Stomach (tissue), 9 donors: ENCODE measurements around the gene TTC13. TPM values are rescaled to one million over a fixed set of nuclear protein-coding genes. Genes with fewer than 3 reads are reported as not detected.
A peak's percentile ranks its signal among the peaks of the same experiment; 100 is the strongest.

Experiments used
- DNase-seq, 2 donors: peaks; one replicate each; pipeline versions ENCODE4 v3.0.0 to v3.0.0-alpha.2; 2013 to 2019
- H3K27ac ChIP-seq, 5 donors: fragments of 200-600 bp in 4 of 5; sonication (generic) in 4 of 5; one replicate each; pipeline ENCODE4 v1.5.1; 2013 to 2019; ENCODE audit warnings: mild to moderate bottlenecking in 1 of 5, moderate library complexity in 1 of 5
- H3K27me3 ChIP-seq, 3 donors: fragments of 200-600 bp; sonication (generic); one replicate each; pipeline ENCODE4 v1.5.1; 2017 to 2019; ENCODE audit warnings: mixed run types in 1 of 3
- H3K36me3 ChIP-seq, 4 donors: fragments of 200-600 bp; sonication (generic); 1 replicate in 3 of 4; 2 replicates in 1 of 4; pipeline ENCODE4 v1.5.1; 2016 to 2019
- H3K4me1 ChIP-seq, 4 donors: fragments of 200-600 bp; sonication (generic); one replicate each; pipeline ENCODE4 v1.5.1; 2016 to 2019
- H3K4me3 ChIP-seq, 4 donors: fragments of 200-600 bp; sonication (generic) in 3 of 4; one replicate each; pipeline ENCODE4 v1.5.1; 2016 to 2019; ENCODE audit warnings: mild to moderate bottlenecking in 1 of 4
- H3K9me3 ChIP-seq, 4 donors: fragments of 200-600 bp; sonication (generic); one replicate each; pipeline ENCODE4 v1.5.1; 2016 to 2019
- EP300 ChIP-seq: sonication (generic); formaldehyde crosslinking; IDR thresholded peaks from one replicate; pipeline ENCODE4 v1.6.1; 2017; ENCODE audit warnings: antibody characterized with exemption
- POLR2A ChIP-seq, 4 donors: fragments of 450-650 bp; IDR thresholded peaks; one replicate each; pipeline ENCODE4 v1.6.1; 2016; ENCODE audit warnings: antibody characterized with exemption in 4 of 4, control low read depth in 2 of 4, mild to moderate bottlenecking in 1 of 4, moderate library complexity in 1 of 4
- POLR2AphosphoS5 ChIP-seq, 3 donors: sonication (generic); formaldehyde crosslinking; IDR thresholded peaks; one replicate each; pipeline ENCODE4 v1.6.1; 2016; ENCODE audit warnings: antibody characterized with exemption in 3 of 3
- WGBS, 5 donors: extraction: QIAGEN DNeasy Blood & Tissue Kit in 3 of 5; methylation state at CpG; one replicate each; pipeline versions ENCODE4 v1.1.5 to v1.1.7; 2013 to 2018; 5-methylcytosine and 5-hydroxymethylcytosine counted together
- intact Hi-C: fragments of 100-400 bp; cut with DNase I; formaldehyde crosslinking; loops from one replicate; pipeline ENCODE4 v1.15.1; 2023; ENCODE audit warnings: low total_unique reads
- polyA plus RNA-seq, 3 donors: library from polyadenylated mRNA; stranded (reverse); fragments of 200-250 nt; gene quantifications; one replicate each; pipeline ENCODE4 v1.2.3, GENCODE V29; 2013
- total RNA-seq, 5 donors: library from RNA; depleted of rRNA; stranded (reverse); fragments of >200 nt; gene quantifications; one replicate each; pipeline versions ENCODE4 v1.1.0 to v1.2.3, GENCODE V29; 2014 to 2016
- TF ChIP-seq, protein P1 (sequence below), 7 experiments: fragments of 450-650 bp in 4 of 7; fragments of 200-600 bp in 3 of 7; sonication (generic) in 3 of 7; IDR thresholded peaks; one replicate each; pipeline ENCODE4 v1.5.1; 2016 to 2019; ENCODE audit warnings: antibody characterized with exemption in 7 of 7, control low read depth in 2 of 7, mild to moderate bottlenecking in 1 of 7
- donor health status: healthy with polysubstance abuse.
- donor health status: Bipolar disorder and iron deficiency.
- donor health status: healthy.

Gene TTC13
- total and polyA plus RNA-seq, 8 donors = 2.1 to 117 (median 35.4) TPM

GRCh38 chr1:230977761-230978490 is 735 bp downstream of the TTC13 start:
- peak; percentile 58 to 73 for DNase-seq
- Histone ChIP-seq H3K4me3 (peak overlapping the region; percentile 86 to 97 (median 90)), H3K4me1 (peaks cover 8 to 49% (median 34%) of the 10 kb centered on the region in 4 donors), H3K27ac (peak overlapping the region; percentile 78 to 92 (median 85)), H3K9me3 (no peaks in the 10 kb centered on the region), H3K36me3 (peaks cover 0 to 24% (median 12%) of the 10 kb centered on the region in 4 donors), H3K27me3 (no peaks in the 10 kb centered on the region)
- WGBS, 5 donors = 1% methylated on average over 18 to 52 of the region's 52 CpGs
- intact Hi-C loops = no loop called here
- no peak for TF ChIP-seq EP300
- TF ChIP-seq, protein P1, sequence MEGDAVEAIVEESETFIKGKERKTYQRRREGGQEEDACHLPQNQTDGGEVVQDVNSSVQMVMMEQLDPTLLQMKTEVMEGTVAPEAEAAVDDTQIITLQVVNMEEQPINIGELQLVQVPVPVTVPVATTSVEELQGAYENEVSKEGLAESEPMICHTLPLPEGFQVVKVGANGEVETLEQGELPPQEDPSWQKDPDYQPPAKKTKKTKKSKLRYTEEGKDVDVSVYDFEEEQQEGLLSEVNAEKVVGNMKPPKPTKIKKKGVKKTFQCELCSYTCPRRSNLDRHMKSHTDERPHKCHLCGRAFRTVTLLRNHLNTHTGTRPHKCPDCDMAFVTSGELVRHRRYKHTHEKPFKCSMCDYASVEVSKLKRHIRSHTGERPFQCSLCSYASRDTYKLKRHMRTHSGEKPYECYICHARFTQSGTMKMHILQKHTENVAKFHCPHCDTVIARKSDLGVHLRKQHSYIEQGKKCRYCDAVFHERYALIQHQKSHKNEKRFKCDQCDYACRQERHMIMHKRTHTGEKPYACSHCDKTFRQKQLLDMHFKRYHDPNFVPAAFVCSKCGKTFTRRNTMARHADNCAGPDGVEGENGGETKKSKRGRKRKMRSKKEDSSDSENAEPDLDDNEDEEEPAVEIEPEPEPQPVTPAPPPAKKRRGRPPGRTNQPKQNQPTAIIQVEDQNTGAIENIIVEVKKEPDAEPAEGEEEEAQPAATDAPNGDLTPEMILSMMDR (IDR thresholded peaks at IDR 0.05) = no peak
- TF ChIP-seq POLR2A (IDR thresholded peaks at IDR 0.05) = no peak
- no peak for TF ChIP-seq POLR2AphosphoS5 (IDR thresholded peaks at IDR 0.05)

DNA sequence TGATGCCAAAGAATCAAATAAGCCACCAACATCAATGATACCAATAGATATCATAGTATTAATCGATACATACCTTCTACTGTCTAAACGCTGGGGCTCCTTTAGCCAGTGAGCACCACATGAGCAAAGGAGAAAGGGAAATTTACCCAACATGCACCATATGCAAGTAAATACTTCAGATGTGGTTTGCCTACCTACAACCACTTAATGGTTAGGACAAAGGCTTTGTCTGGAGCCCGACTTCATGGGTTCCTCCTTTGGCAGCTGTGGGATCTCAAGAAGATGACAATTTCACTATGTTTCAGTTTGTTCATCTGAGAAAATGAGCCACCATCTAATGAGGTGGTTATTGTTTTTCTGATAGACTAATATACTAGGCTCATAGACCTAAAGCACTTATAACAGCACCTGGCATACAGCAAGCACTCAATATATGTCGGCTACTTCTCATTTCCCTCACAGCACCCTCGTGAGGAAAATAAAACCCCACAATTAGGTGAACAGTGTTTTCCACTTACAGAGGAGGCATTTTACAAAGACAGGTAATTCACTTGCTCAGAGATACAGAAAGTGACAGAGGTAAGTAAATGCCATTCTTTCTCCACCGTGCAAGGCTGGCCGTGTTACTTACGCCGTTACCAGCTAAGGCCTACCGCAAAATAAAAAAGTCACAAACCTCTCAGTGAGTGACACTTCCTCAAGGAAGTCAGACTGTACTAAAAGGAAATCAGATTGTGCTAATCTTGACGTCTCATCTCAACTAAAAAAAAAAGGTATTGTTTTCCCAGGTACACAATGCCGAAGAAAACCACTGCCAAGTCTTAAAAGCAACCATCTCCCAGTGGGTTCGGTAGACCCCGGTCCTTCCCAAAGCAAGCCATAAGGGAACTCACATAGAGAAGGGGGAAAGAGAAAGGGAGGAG is 1.6 kb downstream of the TTC13 start:
- 31 to 42% (median 41%) methylated on average over 14 of the region's 14 CpGs for WGBS, 5 donors
- Histone ChIP-seq H3K4me1 (peaks cover 17 to 57% (median 41%) of the 10 kb centered on the region in 4 donors), H3K9me3 (no peaks in the 10 kb centered on the region), H3K4me3 (peak overlapping the region; percentile 86 to 97 (median 90)), H3K36me3 (peaks cover 0 to 23% (median 12%) of the 10 kb centered on the region in 4 donors), H3K27me3 (no peaks in the 10 kb centered on the region), H3K27ac (peak overlapping the region; percentile 78 to 92 (median 85))
- TF ChIP-seq, protein P1 (IDR thresholded peaks at IDR 0.05) = no peak
- TF ChIP-seq EP300 (no peak), POLR2A (IDR thresholded peaks at IDR 0.05) (no peak), POLR2AphosphoS5 (IDR thresholded peaks at IDR 0.05) (no peak)
- peak in 1 of 2 donors; percentile 50 for DNase-seq
- intact Hi-C loops = no loop called here

DNA sequence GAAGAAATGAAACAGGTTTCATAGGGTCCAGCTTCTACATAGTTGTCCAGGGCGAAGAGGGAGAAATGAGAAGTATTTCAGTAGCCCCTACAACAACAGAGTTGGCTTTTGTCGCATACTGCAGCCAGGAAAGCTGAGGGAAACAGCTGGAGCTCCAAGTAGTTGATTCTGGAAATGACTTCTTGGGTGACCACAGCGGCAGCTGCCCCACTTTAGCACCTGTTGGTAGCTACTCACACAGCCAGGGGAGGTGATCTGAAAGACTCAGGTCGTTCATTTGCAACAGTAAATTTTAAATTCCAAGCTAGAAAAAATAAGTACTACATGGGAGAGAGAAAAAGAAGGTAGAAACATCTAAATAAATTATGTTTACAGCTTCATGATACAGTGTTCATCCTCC is 2.3 kb downstream of the TTC13 start:
- Histone ChIP-seq H3K36me3 (peaks cover 0 to 15% (median 10%) of the 10 kb centered on the region in 4 donors), H3K4me1 (peaks cover 17 to 60% (median 43%) of the 10 kb centered on the region in 4 donors), H3K27ac (peak overlapping the region in 2 of 5 donors; percentile 79 to 92), H3K27me3 (no peaks in the 10 kb centered on the region), H3K4me3 (no peak overlapping the region), H3K9me3 (no peaks in the 10 kb centered on the region)
- DNase-seq = no peak
- 80 to 90% (median 87%) methylated on average over 4 of the region's 4 CpGs for WGBS, 5 donors
- intact Hi-C loops = no loop called here
- TF ChIP-seq POLR2AphosphoS5 (IDR thresholded peaks at IDR 0.05) = no peak
- TF ChIP-seq EP300 = no peak
- TF ChIP-seq, protein P1 (IDR thresholded peaks at IDR 0.05) = no peak
- no peak for TF ChIP-seq POLR2A (IDR thresholded peaks at IDR 0.05)

DNA sequence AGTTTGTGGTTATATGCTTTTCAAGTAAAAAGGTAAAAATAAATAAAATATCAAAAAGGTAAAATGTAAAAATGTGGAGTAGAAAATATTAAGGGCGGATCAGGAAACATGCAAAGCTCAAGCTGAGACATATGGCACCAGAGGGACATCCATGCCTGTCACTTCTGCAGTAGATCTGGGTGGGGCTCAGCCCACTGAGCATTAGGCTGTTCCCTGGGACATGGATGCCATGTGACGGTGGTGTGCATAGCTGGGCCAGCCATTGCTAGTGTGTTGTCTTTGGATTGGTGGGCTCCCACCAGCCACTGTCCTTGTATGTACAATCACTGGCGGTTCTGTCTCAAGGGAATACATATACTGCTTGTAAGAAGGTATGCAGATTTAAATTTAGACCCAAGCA is 3.0 kb downstream of the TTC13 start:
- Histone ChIP-seq H3K9me3 (no peaks in the 10 kb centered on the region), H3K27me3 (no peaks in the 10 kb centered on the region), H3K4me3 (no peak overlapping the region), H3K27ac (no peak overlapping the region), H3K4me1 (peaks cover 17 to 64% (median 43%) of the 10 kb centered on the region in 4 donors), H3K36me3 (peaks cover 0 to 10% (median 9%) of the 10 kb centered on the region in 4 donors)
- no peak for DNase-seq
- 67 to 91% (median 85%) methylated on average over 3 of the region's 3 CpGs for WGBS, 5 donors
- intact Hi-C loops = no loop called here
- TF ChIP-seq, protein P1 (IDR thresholded peaks at IDR 0.05) = no peak
- TF ChIP-seq POLR2AphosphoS5 (IDR thresholded peaks at IDR 0.05) (no peak), POLR2A (IDR thresholded peaks at IDR 0.05) (no peak), EP300 (no peak)
